Thoracic aorta (tissue), 2 donors: ENCODE data around the gene ZNF74. TPM values are rescaled to one million over a fixed set of nuclear protein-coding genes. Genes with fewer than 3 reads are reported as not detected.
"Not testable (repeated sequence)": the region's sequence is repeated elsewhere in the genome, so short reads cannot be mapped to it uniquely, and the experiment has no call there.

Experiments used
- ATAC-seq: fragments of 150-250 bp; one replicate; pipeline ENCODE4 v1.8.0; 2017; ENCODE audit warnings: low read depth; ENCODE audit not compliant: insufficient number of reproducible peaks, low FRiP score
- DNase-seq: peaks from one replicate; pipeline ENCODE4 v3.0.0-alpha.2; 2020; ENCODE audit warnings: low spot score
- H3K27ac ChIP-seq, 2 donors: fragments of 200-600 bp; sonication (generic); 1 replicate in 1 of 2; 2 replicates in 1 of 2; pipeline ENCODE4 v1.5.1; 2016; ENCODE audit warnings: mild to moderate bottlenecking in 2 of 2, moderate library complexity in 2 of 2
- H3K27me3 ChIP-seq: fragments of 200-600 bp; sonication (generic); replicated peaks from 2 replicates; pipeline ENCODE4 v1.6.0; 2016; ENCODE audit warnings: mild to moderate bottlenecking; ENCODE audit not compliant: insufficient read depth
- H3K36me3 ChIP-seq: fragments of 200-600 bp; sonication (generic); one replicate; pipeline ENCODE4 v1.5.1; 2016
- H3K4me1 ChIP-seq, 2 donors: fragments of 200-600 bp; sonication (generic); 1 replicate in 1 of 2; 2 replicates in 1 of 2; pipeline versions ENCODE4 v1.5.1 to v1.6.0; 2016; ENCODE audit warnings: low read depth in 2 of 2, mild to moderate bottlenecking in 1 of 2; ENCODE audit not compliant: control insufficient read depth in 1 of 2
- H3K4me3 ChIP-seq: fragments of 200-600 bp; sonication (generic); 2 replicates; pipeline ENCODE4 v1.5.1; 2016; ENCODE audit warnings: mild to moderate bottlenecking
- H3K9me3 ChIP-seq: fragments of 200-600 bp; sonication (generic); 2 replicates; pipeline ENCODE4 v1.5.1; 2016
- CTCF ChIP-seq: fragments of 200-600 bp; sonication (generic); IDR thresholded peaks from one replicate; pipeline ENCODE4 v1.5.1; 2019; ENCODE audit warnings: antibody characterized with exemption
- total RNA-seq, 2 donors: library from RNA; depleted of rRNA; stranded (reverse); fragments of >200 nt; gene quantifications; one replicate each; pipeline versions ENCODE4 v1.1.0 to v1.2.3, GENCODE V29; 2016

ZNF74 gene
- total RNA-seq, 2 donors from 2014 or later: 8.5 to 13.8 TPM

- no peak overlapping the region for H3K27ac ChIP-seq
- no peaks in the 10 kb centered on the region for H3K4me1 ChIP-seq
- peaks cover 22% of the 10 kb centered on the region for H3K36me3 ChIP-seq
- ATAC-seq (no peak), DNase-seq (no peak)
- no peaks in the 10 kb centered on the region for H3K9me3 ChIP-seq
- no peak overlapping the region for H3K4me3 ChIP-seq
- H3K27me3 ChIP-seq: no peaks in the 10 kb centered on the region
- no peak for TF ChIP-seq CTCF
These were observed 52.5 kb downstream of the ZNF74 start for GRCh38 chr22:20446383-20446970.

GRCh38 chr22:20448630-20449029 is 54.7 kb downstream of the ZNF74 start:
- H3K36me3 ChIP-seq: peaks cover 22% of the 10 kb centered on the region
- H3K4me3 ChIP-seq: no peak overlapping the region
- DNase-seq (no peak), ATAC-seq (no peak)
- H3K9me3 ChIP-seq: no peaks in the 10 kb centered on the region
- no peak for TF ChIP-seq CTCF
- no peak overlapping the region for H3K27ac ChIP-seq
- no peaks in the 10 kb centered on the region for H3K4me1 ChIP-seq
- H3K27me3 ChIP-seq: no peaks in the 10 kb centered on the region

GRCh38 chr22:20449819-20450550 is 56.0 kb downstream of the ZNF74 start:
- H3K4me3 ChIP-seq: no peak overlapping the region
- DNase-seq: no peak
- no peaks in the 10 kb centered on the region for H3K27me3 ChIP-seq
- no peaks in the 10 kb centered on the region for H3K9me3 ChIP-seq
- no peak for TF ChIP-seq CTCF
- no peak for ATAC-seq
- peaks cover 15% of the 10 kb centered on the region for H3K36me3 ChIP-seq
- H3K27ac ChIP-seq: no peak overlapping the region
- no peaks in the 10 kb centered on the region for H3K4me1 ChIP-seq

- TF ChIP-seq CTCF: no peak
- Histone ChIP-seq H3K9me3 (no peaks in the 10 kb centered on the region), H3K36me3 (peaks cover 15% of the 10 kb centered on the region), H3K4me3 (no peak overlapping the region), H3K27me3 (no peaks in the 10 kb centered on the region), H3K27ac (no peak overlapping the region), H3K4me1 (no peaks in the 10 kb centered on the region)
- ATAC-seq: no peak
- no peak for DNase-seq
These were observed 56.6 kb downstream of the ZNF74 start for GRCh38 chr22:20450551-20450906.

GRCh38 chr22:20451129-20451778 is 57.3 kb downstream of the ZNF74 start:
- not testable (repeated sequence) for H3K9me3 ChIP-seq, H3K4me3 ChIP-seq, H3K36me3 ChIP-seq, H3K27ac ChIP-seq, DNase-seq, ATAC-seq, H3K4me1 ChIP-seq, H3K27me3 ChIP-seq
